GM19324 (cell line): ENCODE results near the gene SETBP1.

Source experiments
- ATAC-seq: cut with Tn5 transposase; IDR thresholded peaks from one replicate; pipeline ENCODE4 v1.9.1; 2021; ENCODE audit warnings: mild to moderate bottlenecking, moderate library complexity; ENCODE audit not compliant: unreplicated experiment, low FRiP score

SETBP1 gene

DNA sequence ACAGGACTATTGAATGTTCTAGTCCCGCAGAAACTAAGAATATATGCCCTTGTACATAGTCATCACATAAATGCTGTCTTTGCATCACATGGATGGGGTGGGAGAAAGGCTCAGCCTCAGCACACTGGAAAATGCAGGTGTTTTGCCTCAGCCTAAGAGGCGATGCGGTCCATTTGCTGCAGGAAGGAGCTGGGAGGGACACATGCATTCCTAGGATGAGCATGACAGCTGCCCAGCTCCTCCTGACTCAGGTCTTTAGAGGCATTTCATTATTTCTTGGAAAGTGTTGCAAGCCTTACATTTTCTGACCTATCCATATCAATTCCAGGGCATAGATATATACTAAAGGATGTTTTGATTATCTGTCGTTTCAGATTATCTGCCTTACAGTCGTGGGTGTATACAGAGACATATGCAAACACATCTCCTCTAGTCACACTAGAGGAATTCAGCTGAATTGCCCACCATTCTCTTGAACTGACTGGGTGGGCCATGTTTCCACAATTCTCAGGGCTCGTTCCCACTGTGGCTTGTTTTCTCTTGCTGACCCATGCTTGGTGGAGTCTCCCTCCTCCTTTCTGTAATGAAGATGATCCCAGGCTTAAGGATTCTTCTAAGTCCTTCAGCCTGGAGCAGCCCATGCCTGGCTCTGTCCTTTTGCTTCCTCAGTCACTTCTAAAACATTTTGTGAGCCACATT lies 156.9 kb downstream of the SETBP1 start:
- no peak for ATAC-seq

DNA sequence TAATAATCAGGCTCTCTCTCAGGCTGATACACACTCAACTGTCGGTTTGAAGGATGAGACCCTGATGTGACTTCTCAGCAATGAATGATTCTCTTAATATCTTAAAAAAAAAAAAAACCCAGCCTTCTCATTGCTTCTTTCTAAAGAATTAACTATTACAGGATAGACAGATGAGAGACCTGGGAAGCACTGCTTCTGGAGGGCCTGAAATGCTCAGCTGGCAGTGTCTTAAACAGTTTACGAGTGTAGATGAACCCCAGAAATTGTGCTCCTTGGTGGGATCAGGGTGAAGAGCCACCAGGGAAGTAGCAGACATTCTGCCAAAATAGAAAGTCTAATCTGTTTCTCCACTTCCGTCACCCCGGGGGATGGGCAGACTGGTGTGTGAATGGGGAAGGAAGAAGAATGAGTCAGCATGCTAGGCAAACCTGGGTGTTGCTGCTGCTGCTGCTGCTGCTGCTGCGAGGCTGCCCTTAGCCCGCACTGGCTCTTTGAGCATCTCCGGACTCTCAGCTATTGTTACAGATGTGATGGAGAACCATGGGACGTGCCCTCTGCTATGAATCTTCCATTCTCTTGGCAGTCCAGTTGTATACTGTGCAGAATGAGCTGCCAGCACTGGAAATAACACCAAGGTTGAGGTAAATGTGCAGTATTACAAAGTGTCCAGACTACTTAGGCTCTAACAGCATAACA lies 158.4 kb downstream of the SETBP1 start:
- ATAC-seq, result peak; percentile 85

DNA sequence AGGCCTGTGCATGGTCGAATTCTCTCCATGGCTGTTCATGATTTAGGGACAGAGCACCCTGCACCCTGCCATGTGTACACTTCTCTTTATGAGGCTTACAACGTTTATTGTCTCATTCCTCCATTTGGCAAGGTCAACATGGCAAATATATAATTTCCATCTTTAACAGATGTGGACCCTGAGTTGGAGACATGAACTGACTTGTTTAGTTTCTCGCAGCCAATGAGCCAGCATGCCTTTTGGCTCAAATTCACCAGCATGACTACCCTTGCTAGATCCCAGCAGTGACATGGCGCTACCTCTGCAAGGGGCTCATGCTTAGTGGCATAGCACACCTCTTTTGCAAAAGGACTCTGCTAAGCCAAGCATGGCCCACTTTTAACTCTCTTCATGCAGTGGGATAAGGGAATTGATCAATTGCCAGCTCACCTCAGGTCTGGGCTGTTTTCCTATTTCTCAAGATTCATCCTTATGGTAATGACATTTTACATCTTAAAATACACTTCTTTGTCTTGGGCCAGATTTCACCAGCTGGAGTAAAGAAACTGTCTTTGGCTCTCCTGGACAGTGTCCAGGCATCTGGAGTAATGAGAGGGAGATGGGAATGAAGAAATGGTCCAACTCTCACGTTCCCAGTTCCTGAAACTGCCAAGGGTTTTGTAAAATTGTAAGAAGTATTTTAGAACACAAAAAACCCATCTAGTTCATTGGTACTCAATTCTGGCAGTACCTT lies 159.5 kb downstream of the SETBP1 start:
- no peak for ATAC-seq

DNA sequence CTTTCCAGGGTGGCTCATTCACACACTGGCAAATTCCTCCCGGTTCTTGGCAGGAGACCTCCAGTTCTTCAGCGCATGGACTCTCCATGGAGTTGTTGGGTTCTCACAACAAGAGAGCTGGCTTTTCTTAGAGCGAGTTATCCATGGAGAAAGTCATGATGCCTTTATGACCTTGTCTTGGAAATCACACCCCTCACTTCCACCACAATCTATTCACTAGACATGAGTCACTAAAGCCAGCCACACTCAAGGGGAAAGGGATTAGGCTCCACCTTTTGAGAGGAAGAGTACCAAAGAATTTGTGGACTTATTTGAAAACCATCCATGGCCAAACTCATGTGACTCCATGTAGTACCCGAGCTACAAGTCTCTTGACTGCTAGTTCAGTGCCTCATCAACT lies 160.5 kb downstream of the SETBP1 start:
- no peak for ATAC-seq

DNA sequence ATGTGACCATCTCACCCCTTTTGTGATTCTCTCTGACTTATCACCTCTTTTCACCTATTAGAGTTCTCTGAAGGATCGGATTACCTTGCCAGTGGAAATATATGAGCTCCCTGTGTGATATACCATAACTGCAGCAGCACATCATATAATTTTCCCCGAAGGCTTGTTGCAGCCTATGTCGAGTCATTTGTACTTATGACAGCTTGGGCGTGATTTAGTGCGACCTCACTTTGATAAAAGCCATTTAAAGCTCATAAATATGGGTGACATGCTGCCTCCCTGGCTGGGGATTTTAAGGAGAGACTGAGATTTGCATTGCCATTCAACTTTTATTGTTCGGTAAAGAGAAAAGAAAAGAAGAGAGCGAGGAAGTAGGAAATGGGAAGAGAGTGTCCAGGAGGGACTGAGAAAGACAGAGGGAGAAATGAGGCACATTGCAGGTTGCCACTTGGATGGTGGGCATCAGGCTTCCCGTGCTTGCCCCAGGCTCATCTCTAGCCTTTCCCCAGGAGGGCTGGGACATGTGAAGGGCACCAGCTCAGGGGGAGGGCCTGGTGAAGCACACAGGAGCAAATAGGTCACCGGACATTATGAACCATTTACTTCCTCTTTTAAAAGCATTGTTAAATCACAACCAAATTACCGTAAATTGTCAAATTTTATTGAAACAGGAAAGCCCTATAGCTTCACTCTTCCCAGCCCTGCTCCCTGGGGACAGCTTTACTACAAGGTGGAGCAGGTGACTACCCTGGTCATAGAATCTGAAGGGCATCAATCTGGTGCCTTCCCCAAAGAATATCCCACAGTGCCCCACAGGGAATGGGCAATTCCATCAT lies 161.3 kb downstream of the SETBP1 start:
- ATAC-seq, result no peak

DNA sequence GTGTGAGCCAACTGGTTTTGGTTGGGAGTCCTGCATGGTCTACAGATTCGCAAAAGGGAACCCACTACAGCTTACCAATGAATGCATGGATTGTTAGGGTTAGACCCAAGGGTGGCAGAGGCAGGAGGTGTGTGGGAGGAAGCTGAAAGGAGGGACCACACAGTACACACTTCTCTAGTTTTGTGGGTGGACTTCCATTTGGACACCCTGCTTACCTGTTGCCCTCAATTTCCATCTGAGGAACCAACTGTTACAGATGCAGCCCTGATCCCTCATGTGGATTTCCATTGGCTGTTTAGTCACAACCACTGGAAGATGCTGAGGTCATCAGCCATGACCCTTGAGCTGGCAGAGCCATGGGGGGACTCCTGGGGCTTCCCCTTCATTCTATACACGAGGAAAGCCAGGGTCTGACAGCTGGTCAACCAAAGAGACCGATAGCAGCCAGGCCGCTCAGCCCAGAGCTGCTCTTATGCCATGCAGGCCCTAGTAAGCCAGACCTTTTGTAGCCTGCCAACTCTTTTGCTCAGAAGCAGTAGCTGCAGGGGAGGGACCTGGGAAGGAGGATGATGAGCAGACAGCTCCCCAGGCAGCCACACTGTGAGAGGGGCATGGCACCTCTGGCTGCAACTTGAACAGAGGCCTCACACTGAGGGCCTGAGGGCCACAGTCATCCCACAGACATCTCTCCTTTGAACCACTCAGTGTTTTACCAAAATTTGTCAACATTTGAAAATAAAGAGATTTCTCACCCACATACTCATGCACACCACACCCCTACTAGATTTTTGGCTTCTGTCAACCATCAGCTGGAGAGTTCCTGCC lies 162.1 kb downstream of the SETBP1 start:
- ATAC-seq, result no peak

DNA sequence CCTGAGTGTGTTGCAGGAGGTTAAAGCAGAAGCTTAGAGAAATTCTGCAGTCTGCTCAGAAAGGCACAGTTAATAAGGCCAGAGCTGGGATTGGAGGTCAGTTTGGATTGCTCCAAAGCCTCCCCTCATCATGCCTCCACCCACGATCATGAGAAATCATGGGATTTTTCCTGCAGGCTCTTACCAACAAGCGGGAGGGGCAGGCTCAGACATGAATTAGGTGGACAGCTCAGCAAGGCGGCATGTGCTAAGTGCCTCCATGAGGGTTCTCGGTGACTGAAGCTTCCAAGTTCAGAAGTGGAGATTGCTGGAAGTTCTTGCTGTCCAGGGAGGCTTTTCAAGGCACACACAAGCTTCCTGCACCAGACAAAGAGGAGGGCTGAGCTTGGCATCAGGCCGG lies 163.8 kb downstream of the SETBP1 start:
- ATAC-seq, result no peak

DNA sequence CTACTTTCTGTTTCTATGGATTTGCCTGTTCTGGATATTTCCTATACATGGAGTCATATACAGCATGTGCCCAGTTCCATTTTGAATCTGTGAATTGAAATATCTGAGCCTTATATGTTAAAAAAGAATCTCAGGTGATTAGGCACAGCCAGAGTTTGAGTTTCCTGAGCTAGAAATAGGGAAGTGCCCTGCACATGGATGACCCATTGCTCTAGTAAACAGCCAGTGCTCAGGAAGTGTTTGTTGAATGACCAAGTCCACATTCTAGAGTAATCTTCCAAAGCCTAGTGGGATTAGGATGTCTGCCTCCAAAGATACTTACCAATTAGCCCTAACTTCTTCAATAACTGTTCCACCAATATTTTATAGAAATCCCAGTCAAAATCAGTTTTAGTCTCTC lies 165.8 kb downstream of the SETBP1 start:
- ATAC-seq, result no peak

DNA sequence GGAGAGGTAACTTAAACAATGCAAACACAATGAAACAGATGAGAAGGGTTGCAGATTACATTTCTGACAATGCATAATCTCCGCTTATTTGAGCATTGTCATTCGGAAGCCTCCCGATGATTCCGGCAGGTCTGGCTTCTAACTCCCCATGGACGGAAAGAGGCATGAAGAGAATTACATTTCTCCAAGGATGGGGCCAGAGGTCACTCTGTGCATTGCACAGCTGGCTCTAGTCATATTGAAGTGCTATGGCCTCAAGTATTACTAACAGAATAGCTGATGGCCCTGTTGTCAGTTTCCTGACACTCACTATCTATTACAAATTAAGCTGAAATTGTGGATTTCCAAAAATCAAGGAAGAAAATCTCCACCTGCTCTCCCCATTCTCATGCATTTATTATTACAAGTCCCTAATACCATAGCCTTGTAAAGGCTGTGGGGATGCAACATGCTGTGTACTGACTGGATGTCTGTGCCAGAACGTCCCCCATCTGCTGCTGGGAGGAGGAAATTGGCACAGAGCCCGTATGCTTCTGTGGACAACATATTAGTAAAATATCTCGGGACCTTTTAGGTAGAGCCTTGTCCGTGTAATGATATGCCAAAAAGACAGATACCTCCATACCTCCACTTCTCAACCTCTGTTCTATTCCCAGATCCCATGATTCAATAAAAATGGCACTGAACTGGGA lies 168.1 kb downstream of the SETBP1 start:
- no peak for ATAC-seq

DNA sequence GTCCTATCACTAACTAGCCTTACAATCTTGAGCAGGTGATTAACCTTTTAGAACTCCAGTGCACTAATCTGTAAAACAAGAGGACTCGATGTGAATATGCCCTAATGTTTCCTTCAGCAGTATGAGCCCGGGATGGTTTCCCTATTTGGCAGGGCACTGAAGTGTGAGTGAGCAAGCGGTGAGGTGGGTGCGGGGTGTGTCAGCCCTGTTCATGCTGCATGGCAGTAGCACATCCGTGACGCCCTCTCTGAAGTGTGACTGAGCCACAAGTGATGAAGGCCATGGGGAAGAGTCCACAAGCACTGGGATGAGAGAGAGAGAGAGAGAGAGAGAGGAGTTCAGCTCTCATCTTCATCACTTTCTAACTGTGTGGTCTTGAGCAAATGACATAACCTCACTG lies 168.7 kb downstream of the SETBP1 start:
- ATAC-seq, result no peak

DNA sequence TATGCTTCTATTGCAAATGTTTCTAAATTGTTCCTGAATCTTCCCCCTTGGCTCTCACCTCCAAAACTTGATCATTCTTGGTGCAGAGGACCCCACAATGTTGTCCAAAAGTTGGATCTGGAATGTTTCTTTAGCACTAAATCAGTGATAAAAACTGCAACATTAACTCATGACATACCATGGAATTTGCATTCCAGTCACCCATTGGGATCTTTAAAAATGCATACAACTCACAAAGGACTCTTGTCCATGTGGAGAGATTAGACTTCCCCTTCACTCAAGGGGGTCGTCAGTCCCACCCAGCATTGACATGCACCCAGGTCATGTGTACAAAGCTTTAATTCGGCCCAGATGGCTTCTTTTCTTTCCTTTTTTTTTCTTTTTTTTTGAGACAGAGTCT lies 169.3 kb downstream of the SETBP1 start:
- ATAC-seq, result no peak

DNA sequence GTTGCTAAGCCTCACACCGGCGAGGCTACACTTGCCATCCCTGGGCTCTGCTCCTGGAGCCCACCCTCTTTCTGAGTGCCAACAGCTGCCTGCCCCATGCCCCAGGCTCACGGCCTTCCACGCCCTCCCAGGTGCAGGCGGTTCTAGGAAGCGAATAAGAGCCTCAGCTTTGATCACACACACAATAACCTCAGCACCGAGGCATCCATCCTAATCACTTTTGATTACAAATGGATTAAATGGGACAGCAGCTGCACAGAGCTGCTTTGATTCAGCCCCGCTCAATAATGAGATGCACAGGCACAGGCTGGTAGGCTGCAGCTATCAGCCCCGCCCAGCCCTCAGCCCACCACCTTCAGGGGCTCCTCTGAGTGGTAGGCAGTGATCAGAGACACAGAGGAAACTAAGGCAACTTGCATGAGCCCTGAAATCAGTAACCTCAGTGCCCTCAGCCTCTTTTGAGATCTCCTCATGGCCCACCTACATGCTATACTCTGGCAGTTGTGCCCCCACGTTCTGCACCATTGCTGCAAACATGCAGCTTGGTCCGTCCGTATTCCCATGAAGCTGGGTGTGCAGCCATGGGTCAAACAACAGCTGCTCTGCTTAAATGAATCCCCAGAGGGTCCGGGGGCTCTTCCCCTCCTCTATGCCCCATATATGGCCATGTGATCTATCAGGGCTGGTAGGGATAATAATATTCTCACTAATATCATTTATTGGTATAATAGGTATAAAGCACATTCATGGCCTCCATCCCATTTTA lies 171.4 kb downstream of the SETBP1 start:
- ATAC-seq, result no peak

DNA sequence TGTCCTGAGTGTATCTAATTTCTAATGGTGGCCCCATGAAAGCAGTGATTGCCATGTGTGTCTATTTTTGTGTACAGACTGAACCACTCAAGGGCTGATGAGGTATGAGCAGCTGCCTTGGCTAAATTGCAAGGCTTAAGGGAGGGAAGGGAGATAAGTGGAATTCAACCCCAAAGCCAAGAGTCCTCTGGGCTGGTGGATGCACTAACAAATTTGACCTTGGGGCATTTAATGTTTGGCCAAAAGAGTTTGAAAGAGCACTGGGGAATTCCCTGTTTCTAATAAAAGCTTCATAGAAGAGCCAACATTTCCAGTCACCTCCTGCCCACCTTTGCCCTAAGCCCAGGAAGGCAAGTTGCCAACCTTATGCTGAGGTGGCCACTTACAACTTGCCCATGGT lies 172.1 kb downstream of the SETBP1 start:
- no peak for ATAC-seq

DNA sequence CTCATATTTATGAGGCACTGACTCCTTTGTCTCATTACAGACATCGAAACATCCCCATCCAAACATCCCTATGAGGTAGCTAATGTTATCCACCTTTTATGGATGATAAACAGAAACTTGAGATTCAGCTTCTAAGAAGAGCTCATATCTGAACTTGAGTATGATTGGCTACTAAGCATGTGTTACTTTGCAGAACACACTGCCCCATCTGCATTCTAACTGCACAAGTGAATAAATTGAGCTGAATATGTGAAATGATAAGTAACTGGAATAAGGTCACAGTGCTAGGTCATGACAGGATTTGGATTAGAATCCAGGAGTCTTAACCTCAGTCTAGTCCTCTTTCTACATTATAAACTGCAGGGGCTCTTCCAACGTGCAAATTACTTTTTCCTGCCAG lies 172.7 kb downstream of the SETBP1 start:
- ATAC-seq, result no peak

DNA sequence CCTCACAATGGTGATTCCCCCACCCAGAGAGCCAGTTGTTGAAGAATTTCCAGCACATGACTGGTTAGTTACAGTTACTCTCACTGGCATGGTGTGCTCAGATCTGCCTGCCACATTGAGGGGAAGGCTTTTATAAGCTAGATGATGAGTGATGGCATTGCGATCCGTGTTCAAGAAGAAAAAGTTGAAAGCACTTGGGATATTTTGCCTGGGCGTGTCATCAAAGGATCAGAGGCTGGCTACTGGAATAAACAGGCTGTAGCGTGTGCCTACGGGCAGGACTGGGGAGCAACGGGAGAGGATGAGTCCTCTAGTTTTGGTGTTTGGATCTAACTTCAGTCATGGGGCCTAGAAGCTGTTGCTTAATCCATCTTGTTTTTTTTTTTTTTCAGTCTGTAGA lies 175.0 kb downstream of the SETBP1 start:
- ATAC-seq, result no peak

DNA sequence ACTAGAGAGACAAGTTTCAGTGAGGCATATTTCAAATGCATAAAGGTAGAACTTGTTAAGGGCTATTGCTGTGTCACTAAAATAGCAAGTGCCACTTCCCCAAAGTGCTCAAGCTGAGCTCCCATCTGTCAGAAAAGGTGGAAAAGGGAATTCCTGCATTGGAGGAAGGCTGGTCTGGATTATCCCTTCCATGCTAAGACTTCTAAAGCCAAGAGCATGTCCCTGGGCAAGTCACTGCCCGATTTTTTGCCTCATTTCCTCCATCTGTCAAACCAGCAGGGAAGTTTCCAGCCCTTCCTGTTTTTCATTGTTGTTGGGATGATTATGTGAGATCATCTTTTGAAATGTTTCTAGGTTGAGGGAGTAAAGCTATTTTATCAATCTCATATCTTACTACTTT lies 175.5 kb downstream of the SETBP1 start:
- ATAC-seq, result no peak

DNA sequence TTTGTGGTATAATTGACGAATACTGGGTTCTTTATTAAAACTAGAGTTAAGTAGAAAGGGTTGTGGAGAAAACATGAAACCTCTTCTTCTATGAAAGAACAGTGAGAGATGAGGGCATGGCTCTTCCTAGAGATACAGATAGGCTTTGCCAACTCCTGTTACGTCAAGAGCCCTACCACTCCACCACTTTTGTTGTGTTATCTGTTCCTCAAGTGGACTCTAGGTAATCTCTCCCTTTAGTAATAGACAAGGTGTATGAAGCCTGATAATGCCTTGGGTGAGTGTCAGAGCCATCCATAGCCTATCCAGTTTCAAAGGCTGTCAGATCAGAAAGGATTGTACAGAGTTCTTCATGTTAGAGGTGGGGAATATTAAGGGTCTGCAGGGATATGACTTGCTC lies 176.4 kb downstream of the SETBP1 start:
- ATAC-seq, result no peak

DNA sequence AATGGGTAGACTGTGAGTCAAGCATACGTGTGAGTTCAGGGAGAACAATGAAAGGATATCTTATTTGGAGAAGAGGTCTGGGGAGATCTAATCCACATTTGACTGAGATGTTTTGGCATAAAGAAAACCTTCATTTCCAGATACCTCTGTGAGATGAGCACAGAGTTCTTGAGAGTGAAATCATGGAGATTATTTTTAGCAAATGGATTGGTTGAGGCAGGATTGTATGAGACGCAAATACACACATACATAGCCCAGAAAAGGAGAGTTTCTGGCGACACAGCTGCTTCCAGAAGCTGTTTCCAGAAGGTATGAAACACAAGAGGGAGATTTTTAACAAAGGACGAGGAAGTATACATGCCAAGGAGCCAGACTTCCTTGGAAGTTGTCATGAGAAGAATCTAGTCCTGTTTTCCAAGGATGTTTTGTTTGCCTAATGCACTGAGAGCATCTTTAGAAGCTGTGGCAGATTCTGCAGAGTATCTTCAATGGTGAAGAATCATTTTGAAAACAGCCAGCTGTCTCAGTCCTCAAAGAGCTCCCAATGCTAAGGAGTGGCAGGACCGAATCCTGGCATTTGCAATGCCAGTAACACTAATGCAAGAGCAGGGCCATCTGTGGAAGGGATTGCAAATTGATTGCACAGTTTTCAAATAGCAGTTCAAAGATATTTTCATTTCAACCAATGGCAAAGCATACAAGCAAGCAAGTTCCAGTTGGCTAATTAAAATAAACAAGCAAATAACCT lies 177.2 kb downstream of the SETBP1 start:
- no peak for ATAC-seq
